WTC11 (cell line): ENCODE results near the gene LBH. TPM values are rescaled to one million over a fixed set of nuclear protein-coding genes. Genes with fewer than 3 reads are reported as not detected.

Experiments used
- ATAC-seq: fragments of 200-7000 bp; cut with Tn5 transposase; 2 replicates; pipeline ENCODE4 v1.10.0; 2021; ENCODE audit warnings: mild to moderate bottlenecking, moderate library complexity
- CTCF ChIA-PET: fragments of 300-600 bp; sonication (Branson Sonifier 250); formaldehyde crosslinking; loops from one replicate; lab custom pipeline; 2021; ENCODE audit warnings: antibody characterized with exemption; lab: Charles Lee
- POLR2A ChIA-PET: fragments of 350-600 bp; sonication (Branson Sonifier 250); formaldehyde crosslinking; loops from one replicate; lab custom pipeline; 2021; ENCODE audit warnings: antibody characterized with exemption; lab: Charles Lee
- DNase-seq: peaks from one replicate; pipeline ENCODE4 v3.0.0; 2021; ENCODE audit warnings: low spot score
- H3K27ac Mint-ChIP-seq: 2 replicates; pipeline ENCODE4 v1.8.0; 2021; ENCODE audit warnings: mixed read lengths
- H3K27me3 Mint-ChIP-seq: 2 replicates; pipeline ENCODE4 v1.8.0; 2021; ENCODE audit warnings: low read depth, mild to moderate bottlenecking, moderate library complexity, mixed read lengths
- H3K36me3 Mint-ChIP-seq: 2 replicates; pipeline ENCODE4 v1.8.0; 2021; ENCODE audit warnings: mixed read lengths
- H3K4me1 Mint-ChIP-seq: 2 replicates; pipeline ENCODE4 v1.8.0; 2022; ENCODE audit warnings: mixed read lengths
- H3K4me3 Mint-ChIP-seq: 2 replicates; pipeline ENCODE4 v1.8.0; 2021; ENCODE audit warnings: mild to moderate bottlenecking, moderate library complexity, mixed read lengths
- H3K9me3 Mint-ChIP-seq: 2 replicates; pipeline ENCODE4 v1.8.0; 2021; ENCODE audit warnings: mixed read lengths
- FOXP1 ChIP-seq: sonication (generic); formaldehyde crosslinking; IDR thresholded peaks from 2 replicates; pipeline ENCODE4 v1.8.0; 2022; ENCODE audit warnings: missing genetic modification reagents, mild to moderate bottlenecking, moderate library complexity, borderline replicate concordance
- GRHL2 ChIP-seq: fragments of 250-450 bp; sonication (Bioruptor Pico); IDR thresholded peaks from 2 replicates; pipeline ENCODE4 v1.8.0; 2022; ENCODE audit warnings: mild to moderate bottlenecking, moderate library complexity; ENCODE audit not compliant: insufficient replicate concordance, severe bottlenecking
- HMGA2 ChIP-seq: fragments of 250-450 bp; sonication (Bioruptor Pico); IDR thresholded peaks from 2 replicates; pipeline ENCODE4 v1.4.0; 2021; ENCODE audit warnings: mild to moderate bottlenecking, moderate library complexity
- KAT7 ChIP-seq: sonication (generic); formaldehyde crosslinking; IDR thresholded peaks from 2 replicates; pipeline ENCODE4 v1.8.1; 2023; ENCODE audit warnings: missing genetic modification reagents, mild to moderate bottlenecking, borderline replicate concordance
- MXD4 ChIP-seq: fragments of 250-450 bp; sonication (Bioruptor Pico); IDR thresholded peaks from 2 replicates; pipeline ENCODE4 v1.8.0; 2021; ENCODE audit warnings: mild to moderate bottlenecking, moderate library complexity, borderline replicate concordance
- NFATC4 ChIP-seq: fragments of 250-450 bp; sonication (Bioruptor Pico); IDR thresholded peaks from 2 replicates; pipeline ENCODE4 v1.9.0; 2021; ENCODE audit warnings: mild to moderate bottlenecking
- NFYB ChIP-seq: sonication (generic); formaldehyde crosslinking; conservative IDR thresholded peaks from 2 replicates; pipeline ENCODE4 v1.8.0; 2022; ENCODE audit warnings: low read depth, missing genetic modification reagents
- OVOL2 ChIP-seq: fragments of 250-450 bp; sonication (Bioruptor Pico); IDR thresholded peaks from 2 replicates; pipeline ENCODE4 v1.9.0; 2021; ENCODE audit warnings: mild to moderate bottlenecking, borderline replicate concordance
- RELA ChIP-seq: sonication (generic); formaldehyde crosslinking; IDR thresholded peaks from 2 replicates; pipeline ENCODE4 v1.8.1; 2022; ENCODE audit warnings: missing genetic modification reagents, mild to moderate bottlenecking, borderline replicate concordance
- total RNA-seq: library from RNA; stranded (reverse); gene quantifications from 3 replicates; pipeline ENCODE4 v1.2.3, GENCODE V29; 2021
- TF ChIP-seq, protein P1 (sequence below): sonication (generic); formaldehyde crosslinking; IDR thresholded peaks from 2 replicates; pipeline ENCODE4 v1.8.1; 2023; ENCODE audit warnings: mild to moderate bottlenecking, missing genetic modification reagents, moderate library complexity
- TF ChIP-seq, protein P2 (sequence below): fragments of 250-450 bp; sonication (Bioruptor Pico); IDR thresholded peaks from 2 replicates; pipeline ENCODE4 v1.9.0; 2021; ENCODE audit warnings: mild to moderate bottlenecking
- TF ChIP-seq, protein P3 (sequence below): sonication (generic); formaldehyde crosslinking; IDR thresholded peaks from 2 replicates; pipeline ENCODE4 v1.8.1; 2022; ENCODE audit warnings: missing genetic modification reagents, borderline replicate concordance
- TF ChIP-seq, protein P4 (sequence below): sonication (generic); formaldehyde crosslinking; IDR thresholded peaks from 2 replicates; pipeline ENCODE4 v1.8.0; 2022; ENCODE audit warnings: mild to moderate bottlenecking, missing genetic modification reagents
- TF ChIP-seq, protein P5 (sequence below): sonication (generic); formaldehyde crosslinking; IDR thresholded peaks from 2 replicates; pipeline ENCODE4 v1.8.0; 2022; ENCODE audit warnings: mild to moderate bottlenecking, missing genetic modification reagents
- TF ChIP-seq, protein P6 (sequence below): sonication (generic); formaldehyde crosslinking; IDR thresholded peaks from 2 replicates; pipeline ENCODE4 v1.8.1; 2023; ENCODE audit warnings: mild to moderate bottlenecking, missing genetic modification reagents
- TF ChIP-seq, protein P7 (sequence below): sonication (generic); formaldehyde crosslinking; IDR thresholded peaks from 2 replicates; pipeline ENCODE4 v1.8.0; 2022; ENCODE audit warnings: mild to moderate bottlenecking, missing genetic modification reagents
- TF ChIP-seq, protein P8 (sequence below): fragments of 250-450 bp; sonication (Bioruptor Pico); IDR thresholded peaks from 2 replicates; pipeline ENCODE4 v1.9.0; 2021; ENCODE audit warnings: mild to moderate bottlenecking

Gene LBH
- total RNA-seq, 1 experiment from 2014 or later, result 47.3 TPM

DNA sequence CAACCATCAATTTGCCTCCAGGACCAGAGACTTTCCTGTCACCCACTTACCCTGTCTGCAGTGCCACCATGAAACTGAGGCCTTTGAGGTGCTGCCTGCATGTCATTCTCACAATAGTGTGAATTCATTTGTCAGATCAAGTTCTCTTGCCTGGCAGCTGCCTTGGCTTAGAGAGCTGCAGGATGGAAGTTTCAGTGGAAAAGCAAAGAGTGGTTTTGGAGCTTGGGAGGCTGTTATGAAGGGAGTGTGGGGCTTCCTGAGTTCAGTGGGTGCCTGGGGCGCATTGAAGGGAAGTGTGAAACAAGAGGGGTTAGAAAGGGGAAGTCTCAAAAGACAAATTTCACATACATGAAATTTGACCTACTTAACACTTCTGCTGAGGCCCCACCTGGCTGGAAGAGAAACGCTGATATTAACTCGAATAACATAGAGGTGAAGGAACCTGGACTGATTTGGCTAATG is 7.9 kb upstream of the LBH start:
- Mint-ChIP-seq H3K9me3 (no peaks in the 10 kb centered on the region), H3K4me1 (peaks cover 21% of the 10 kb centered on the region), H3K4me3 (no peak overlapping the region), H3K27me3 (peaks cover 11% of the 10 kb centered on the region), H3K27ac (no peak overlapping the region), H3K36me3 (no peaks in the 10 kb centered on the region)
- TF ChIP-seq, protein P1, sequence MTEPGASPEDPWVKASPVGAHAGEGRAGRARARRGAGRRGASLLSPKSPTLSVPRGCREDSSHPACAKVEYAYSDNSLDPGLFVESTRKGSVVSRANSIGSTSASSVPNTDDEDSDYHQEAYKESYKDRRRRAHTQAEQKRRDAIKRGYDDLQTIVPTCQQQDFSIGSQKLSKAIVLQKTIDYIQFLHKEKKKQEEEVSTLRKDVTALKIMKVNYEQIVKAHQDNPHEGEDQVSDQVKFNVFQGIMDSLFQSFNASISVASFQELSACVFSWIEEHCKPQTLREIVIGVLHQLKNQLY (CRISPR knock-in tag), result no peak
- TF ChIP-seq NFATC4 (CRISPR knock-in tag) (no peak), MXD4 (CRISPR knock-in tag) (no peak), NFYB (no peak), RELA (CRISPR knock-in tag) (no peak), OVOL2 (CRISPR knock-in tag) (no peak), FOXP1 (CRISPR knock-in tag) (no peak), KAT7 (no peak), HMGA2 (CRISPR knock-in tag) (no peak), GRHL2 (CRISPR knock-in tag) (no peak)
- TF ChIP-seq, protein P2, sequence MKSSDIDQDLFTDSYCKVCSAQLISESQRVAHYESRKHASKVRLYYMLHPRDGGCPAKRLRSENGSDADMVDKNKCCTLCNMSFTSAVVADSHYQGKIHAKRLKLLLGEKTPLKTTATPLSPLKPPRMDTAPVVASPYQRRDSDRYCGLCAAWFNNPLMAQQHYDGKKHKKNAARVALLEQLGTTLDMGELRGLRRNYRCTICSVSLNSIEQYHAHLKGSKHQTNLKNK (CRISPR knock-in tag), result no peak
- TF ChIP-seq, protein P3, sequence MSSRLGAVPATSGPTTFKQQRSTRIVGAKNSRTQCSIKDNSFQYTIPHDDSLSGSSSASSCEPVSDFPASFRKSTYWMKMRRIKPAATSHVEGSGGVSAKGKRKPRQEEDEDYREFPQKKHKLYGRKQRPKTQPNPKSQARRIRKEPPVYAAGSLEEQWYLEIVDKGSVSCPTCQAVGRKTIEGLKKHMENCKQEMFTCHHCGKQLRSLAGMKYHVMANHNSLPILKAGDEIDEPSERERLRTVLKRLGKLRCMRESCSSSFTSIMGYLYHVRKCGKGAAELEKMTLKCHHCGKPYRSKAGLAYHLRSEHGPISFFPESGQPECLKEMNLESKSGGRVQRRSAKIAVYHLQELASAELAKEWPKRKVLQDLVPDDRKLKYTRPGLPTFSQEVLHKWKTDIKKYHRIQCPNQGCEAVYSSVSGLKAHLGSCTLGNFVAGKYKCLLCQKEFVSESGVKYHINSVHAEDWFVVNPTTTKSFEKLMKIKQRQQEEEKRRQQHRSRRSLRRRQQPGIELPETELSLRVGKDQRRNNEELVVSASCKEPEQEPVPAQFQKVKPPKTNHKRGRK (CRISPR knock-in tag), result no peak
- TF ChIP-seq, protein P4, sequence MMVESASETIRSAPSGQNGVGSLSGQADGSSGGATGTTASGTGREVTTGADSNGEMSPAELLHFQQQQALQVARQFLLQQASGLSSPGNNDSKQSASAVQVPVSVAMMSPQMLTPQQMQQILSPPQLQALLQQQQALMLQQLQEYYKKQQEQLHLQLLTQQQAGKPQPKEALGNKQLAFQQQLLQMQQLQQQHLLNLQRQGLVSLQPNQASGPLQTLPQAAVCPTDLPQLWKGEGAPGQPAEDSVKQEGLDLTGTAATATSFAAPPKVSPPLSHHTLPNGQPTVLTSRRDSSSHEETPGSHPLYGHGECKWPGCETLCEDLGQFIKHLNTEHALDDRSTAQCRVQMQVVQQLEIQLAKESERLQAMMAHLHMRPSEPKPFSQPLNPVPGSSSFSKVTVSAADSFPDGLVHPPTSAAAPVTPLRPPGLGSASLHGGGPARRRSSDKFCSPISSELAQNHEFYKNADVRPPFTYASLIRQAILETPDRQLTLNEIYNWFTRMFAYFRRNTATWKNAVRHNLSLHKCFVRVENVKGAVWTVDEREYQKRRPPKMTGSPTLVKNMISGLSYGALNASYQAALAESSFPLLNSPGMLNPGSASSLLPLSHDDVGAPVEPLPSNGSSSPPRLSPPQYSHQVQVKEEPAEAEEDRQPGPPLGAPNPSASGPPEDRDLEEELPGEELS (CRISPR knock-in tag), result no peak
- TF ChIP-seq, protein P5, sequence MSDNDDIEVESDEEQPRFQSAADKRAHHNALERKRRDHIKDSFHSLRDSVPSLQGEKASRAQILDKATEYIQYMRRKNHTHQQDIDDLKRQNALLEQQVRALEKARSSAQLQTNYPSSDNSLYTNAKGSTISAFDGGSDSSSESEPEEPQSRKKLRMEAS (CRISPR knock-in tag), result no peak
- TF ChIP-seq, protein P6, sequence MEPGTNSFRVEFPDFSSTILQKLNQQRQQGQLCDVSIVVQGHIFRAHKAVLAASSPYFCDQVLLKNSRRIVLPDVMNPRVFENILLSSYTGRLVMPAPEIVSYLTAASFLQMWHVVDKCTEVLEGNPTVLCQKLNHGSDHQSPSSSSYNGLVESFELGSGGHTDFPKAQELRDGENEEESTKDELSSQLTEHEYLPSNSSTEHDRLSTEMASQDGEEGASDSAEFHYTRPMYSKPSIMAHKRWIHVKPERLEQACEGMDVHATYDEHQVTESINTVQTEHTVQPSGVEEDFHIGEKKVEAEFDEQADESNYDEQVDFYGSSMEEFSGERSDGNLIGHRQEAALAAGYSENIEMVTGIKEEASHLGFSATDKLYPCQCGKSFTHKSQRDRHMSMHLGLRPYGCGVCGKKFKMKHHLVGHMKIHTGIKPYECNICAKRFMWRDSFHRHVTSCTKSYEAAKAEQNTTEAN (CRISPR knock-in tag), result no peak
- TF ChIP-seq, protein P7, sequence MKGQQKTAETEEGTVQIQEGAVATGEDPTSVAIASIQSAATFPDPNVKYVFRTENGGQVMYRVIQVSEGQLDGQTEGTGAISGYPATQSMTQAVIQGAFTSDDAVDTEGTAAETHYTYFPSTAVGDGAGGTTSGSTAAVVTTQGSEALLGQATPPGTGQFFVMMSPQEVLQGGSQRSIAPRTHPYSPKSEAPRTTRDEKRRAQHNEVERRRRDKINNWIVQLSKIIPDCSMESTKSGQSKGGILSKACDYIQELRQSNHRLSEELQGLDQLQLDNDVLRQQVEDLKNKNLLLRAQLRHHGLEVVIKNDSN (CRISPR knock-in tag), result no peak
- TF ChIP-seq, protein P8, sequence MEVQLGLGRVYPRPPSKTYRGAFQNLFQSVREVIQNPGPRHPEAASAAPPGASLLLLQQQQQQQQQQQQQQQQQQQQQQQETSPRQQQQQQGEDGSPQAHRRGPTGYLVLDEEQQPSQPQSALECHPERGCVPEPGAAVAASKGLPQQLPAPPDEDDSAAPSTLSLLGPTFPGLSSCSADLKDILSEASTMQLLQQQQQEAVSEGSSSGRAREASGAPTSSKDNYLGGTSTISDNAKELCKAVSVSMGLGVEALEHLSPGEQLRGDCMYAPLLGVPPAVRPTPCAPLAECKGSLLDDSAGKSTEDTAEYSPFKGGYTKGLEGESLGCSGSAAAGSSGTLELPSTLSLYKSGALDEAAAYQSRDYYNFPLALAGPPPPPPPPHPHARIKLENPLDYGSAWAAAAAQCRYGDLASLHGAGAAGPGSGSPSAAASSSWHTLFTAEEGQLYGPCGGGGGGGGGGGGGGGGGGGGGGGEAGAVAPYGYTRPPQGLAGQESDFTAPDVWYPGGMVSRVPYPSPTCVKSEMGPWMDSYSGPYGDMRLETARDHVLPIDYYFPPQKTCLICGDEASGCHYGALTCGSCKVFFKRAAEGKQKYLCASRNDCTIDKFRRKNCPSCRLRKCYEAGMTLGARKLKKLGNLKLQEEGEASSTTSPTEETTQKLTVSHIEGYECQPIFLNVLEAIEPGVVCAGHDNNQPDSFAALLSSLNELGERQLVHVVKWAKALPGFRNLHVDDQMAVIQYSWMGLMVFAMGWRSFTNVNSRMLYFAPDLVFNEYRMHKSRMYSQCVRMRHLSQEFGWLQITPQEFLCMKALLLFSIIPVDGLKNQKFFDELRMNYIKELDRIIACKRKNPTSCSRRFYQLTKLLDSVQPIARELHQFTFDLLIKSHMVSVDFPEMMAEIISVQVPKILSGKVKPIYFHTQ (CRISPR knock-in tag), result no peak
- POLR2A ChIA-PET, result no interaction called here
- CTCF ChIA-PET, result interaction anchor here (1.0 to 3.1 kb wide), 3 partner anchors 15 to 58 kb away, joined by 3 to 12 read pairs (median 5); no protein-coding TSS in a partner anchor
- DNase-seq (no peak), ATAC-seq (no peak)
